GM18909 (cell line): ENCODE data around the gene MOV10L1.
"Not testable (repeated sequence)": the region's sequence is repeated elsewhere in the genome, so short reads cannot be mapped to it uniquely, and the experiment has no call there.

Source experiments
- ATAC-seq: cut with Tn5 transposase; IDR thresholded peaks from one replicate; pipeline ENCODE4 v1.9.1; 2021; ENCODE audit warnings: mild to moderate bottlenecking; ENCODE audit not compliant: unreplicated experiment, poor library complexity

MOV10L1 gene

GRCh38 chr22:50199251-50199721 lies 109.5 kb downstream of the MOV10L1 start:
- no peak for ATAC-seq

- ATAC-seq, result peak; percentile 2
These were observed 110.1 kb downstream of the MOV10L1 start for GRCh38 chr22:50199829-50200460.

DNA sequence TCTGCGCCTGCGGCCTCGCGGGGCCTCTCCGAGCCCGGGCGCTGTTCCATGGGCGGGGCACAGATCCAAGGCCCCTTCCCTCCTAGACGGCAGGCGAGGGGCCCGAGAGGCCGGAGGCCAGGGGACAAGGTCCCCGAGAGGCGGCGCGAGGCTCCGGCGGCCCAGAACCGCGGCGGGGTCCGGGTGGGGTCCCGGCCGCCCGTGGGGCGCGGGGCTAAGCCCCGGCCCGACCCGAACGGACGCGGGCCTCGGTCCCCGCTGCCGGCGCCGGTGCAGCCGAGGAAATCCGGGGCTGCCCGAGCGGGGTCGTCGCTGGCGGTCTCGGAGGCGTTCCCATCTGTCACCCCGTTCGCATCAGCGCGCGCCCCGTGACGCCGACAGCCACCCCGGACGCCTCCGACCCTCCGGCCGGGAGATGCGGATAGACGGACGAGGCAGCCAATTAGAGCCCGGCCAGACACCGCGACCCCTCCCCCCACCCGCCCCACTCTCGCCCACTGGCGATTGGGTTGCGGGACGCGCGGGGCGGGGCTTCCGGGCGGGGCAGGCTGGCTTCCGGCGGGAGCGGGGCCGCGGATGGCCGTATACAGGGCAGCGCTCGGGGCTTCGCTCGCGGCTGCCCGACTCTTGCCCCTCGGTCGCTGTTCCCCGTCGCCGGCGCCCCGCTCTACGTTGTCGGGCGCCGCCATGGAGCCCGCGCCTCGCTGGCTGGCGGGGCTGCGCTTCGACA lies 110.8 kb downstream of the MOV10L1 start, which contains the start of gene SELENOO:
Gene SELENOO, plus strand, starts transcription at position 551 of the 730 bp plus-strand sequence. Its CDS starts 26 bp downstream, at position 577.
- ATAC-seq, result peak; percentile 71

DNA sequence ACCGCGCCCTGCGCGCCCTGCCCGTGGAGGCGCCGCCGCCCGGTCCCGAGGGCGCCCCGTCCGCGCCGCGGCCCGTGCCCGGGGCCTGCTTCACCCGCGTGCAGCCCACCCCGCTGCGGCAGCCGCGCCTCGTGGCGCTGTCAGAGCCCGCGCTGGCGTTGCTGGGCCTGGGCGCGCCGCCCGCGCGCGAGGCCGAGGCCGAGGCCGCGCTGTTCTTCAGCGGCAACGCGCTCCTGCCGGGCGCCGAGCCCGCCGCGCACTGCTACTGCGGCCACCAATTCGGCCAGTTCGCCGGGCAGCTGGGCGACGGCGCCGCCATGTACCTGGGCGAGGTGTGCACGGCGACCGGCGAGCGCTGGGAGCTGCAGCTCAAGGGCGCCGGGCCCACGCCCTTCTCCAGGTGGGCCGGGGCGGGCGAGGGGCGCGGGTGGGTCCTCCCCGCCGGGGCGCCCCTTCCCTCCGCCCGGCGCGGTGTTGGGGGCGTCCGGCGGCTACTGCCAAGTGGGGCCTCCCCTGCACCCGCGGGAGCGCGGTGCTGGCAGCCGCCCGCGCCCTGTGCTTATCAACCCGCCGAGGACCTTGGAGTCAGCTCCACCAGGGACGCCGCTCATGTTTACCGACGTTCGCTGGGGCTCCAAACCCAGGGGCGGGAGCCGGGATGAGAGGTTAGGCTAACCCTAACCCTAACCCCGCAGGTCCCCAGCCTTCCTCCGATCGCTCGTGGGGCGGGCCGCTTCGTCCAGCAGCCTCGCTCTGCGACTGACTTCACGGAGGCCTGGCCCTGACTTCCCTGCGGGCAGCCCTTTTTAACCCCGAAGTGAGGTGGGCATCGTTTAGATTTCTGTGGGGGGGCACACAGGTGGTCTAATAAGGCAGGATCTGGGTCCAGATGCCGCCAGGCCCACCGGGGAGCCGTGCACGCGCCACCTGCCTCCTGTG lies 111.7 kb downstream of the MOV10L1 start:
- ATAC-seq, result peak; percentile 36

DNA sequence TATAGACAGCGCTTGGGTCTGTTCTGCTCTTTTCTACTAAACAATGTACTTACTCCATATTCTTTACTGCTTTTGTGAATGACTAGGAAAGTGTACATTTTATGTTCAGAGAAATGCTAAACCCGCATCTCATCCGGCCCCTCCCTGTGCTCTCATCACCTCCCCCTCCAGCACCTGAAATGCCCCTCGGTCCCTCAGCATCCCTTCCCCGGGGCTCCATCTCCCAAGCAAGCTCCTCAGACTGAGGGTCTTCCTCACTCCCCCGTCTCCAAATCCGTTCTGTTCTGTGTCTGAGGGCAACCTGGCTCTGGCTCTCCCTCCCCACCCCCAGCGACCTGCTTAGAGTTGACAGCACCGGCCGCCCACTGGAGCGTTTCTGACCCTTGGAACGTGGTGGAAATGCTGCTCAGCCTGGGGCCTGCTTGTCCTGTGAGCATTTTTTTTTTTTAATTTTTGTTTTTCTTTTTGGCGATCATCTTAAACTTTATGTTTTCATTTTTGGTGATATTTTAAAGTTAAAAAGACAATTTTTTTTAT lies 112.4 kb downstream of the MOV10L1 start:
- ATAC-seq, result no peak

DNA sequence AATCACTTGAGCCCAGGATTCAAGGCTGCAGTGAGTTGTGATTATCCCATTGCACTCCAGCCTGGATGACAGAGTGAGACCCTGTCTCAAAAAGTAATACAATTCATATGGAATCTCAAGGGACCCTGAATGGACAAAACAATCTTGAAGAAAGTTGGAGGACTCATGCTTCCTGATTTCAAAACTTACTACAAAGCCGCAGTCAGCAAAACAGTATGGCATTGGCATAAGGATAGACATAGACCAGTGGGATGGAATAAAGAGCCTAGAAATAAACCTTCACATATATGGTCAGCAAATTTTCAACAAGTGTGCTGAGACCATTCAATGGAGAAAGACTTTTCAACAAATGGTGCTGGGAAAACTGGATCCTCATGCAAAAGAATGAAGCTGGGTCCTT lies 113.5 kb downstream of the MOV10L1 start:
- no peak for ATAC-seq

DNA sequence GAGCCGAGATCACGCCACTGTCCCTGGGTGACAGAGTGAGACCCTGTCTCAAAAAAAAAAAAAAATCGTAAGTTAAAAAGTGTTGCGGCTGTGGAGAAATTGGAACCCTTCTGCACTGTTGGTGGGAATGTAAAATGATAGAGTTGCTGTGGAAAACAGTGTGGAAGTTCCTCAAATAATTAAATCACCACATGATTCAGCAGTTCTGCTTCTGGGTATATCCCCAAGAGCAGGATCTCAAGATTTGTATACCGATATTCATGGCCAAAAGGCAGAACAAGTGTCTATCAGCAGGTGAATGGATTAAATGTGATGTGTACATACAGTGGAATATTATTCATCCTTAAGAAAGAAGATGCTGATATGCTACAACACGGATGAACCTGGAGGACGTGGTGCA lies 114.8 kb downstream of the MOV10L1 start:
- no peak for ATAC-seq

- ATAC-seq, result not testable (repeated sequence)
These were observed 115.2 kb downstream of the MOV10L1 start for GRCh38 chr22:50204998-50205397.

GRCh38 chr22:50205781-50206569 lies 116.2 kb downstream of the MOV10L1 start:
- no peak for ATAC-seq

DNA sequence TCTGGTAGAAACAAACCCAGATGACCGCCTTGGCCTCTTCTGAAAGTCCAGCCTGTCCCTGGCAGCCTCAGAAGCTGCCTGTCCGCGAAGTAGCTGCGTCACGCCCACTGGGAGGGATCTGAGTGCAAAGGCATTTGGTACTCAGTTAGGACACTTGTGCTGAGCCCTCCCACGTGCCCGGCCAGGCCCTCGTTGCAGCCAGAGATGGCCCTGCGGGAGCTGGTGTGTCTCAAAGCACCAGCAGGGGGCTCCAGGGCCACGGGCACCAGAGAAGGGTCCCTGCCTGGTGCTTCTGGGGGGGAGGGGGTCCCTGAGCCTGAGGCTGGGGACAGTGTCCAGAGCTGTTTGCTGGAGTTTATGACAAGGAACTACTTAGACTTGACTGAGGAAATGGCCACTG lies 116.8 kb downstream of the MOV10L1 start:
- ATAC-seq, result no peak

GRCh38 chr22:50207383-50208140 lies 117.8 kb downstream of the MOV10L1 start:
- ATAC-seq, result no peak

GRCh38 chr22:50208430-50208938 lies 118.7 kb downstream of the MOV10L1 start:
- ATAC-seq, result no peak

GRCh38 chr22:50208939-50209892 lies 119.4 kb downstream of the MOV10L1 start:
- ATAC-seq, result no peak

DNA sequence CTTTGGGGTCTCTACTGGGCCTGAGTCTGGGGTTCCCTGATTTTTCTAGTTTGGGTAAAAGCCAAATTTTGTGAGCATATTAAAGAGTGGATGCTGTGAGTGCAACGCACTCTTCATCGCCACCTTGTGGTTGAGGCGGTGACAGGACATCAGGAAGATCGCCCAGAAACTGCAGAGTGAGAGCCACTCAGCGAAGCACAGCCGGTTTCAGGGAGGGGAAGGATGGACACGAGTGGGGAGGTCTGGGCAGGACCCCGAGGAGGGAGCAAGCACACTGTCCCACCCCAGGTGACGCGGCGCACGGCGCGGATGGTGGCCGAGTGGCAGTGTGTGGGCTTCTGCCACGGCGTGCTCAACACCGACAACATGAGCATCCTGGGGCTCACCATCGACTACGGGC lies 120.1 kb downstream of the MOV10L1 start:
- ATAC-seq, result no peak

DNA sequence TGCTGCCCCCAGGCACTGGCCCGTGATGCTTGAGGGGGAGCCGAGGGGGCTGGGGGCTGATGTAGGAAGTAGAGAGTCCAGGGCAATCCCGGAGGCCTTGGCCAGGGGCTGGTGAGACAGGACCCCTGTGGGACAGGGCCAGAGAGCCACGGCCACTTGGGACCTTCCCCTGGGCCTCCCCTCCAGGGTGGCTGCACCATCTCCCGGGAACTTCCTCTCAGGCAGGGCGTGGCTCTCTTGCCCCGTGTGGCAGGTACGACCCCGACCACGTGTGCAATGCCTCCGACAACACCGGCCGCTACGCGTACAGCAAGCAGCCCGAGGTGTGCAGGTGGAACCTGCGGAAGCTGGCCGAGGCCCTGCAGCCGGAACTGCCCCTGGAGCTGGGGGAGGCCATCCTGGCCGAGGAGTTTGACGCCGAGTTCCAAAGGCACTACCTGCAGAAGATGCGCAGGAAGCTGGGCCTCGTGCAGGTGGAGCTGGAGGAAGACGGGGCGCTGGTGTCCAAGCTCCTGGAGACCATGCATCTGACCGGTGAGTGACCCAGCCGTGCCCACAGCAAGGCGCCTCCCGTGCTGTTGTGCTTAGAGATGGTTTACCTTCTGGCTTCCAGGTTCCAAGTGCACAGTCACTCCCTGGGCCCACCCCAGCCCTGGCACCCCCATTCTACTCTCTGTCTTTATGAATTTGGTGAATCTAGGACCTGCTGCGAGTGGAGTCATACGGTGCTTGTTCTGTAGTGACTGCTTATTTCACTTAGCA lies 120.8 kb downstream of the MOV10L1 start:
- no peak for ATAC-seq

- ATAC-seq, result no peak
These were observed 121.3 kb downstream of the MOV10L1 start for GRCh38 chr22:50211147-50211546.
